ENCODE results near the gene DNAH8.

Gene DNAH8

GRCh38 chr6:39077882-39078594, 362.9 kb downstream of the DNAH8 start:
- no peak overlapping the region for H3K27ac ChIP-seq

GRCh38 chr6:39078695-39079094, 363.6 kb downstream of the DNAH8 start:
- Histone ChIP-seq H3K4me3 (no peak overlapping the region), H3K27ac (no peak overlapping the region)

More at GRCh38 chr6:39077882-39078594, 362.9 kb downstream of the DNAH8 start:
- H3K4me3 ChIP-seq, result no peak overlapping the region

- Histone ChIP-seq H3K4me3 (no peak overlapping the region), H3K27ac (no peak overlapping the region)
Measured at GRCh38 chr6:39079197-39080125, 364.4 kb downstream of the DNAH8 start.
